Dendritic cell treated with granulocyte-macrophage colony-stimulating factor and Interleukin-4, amounts not matched to agents 40 ng/mL and 50 ng/mL, for 4 days (primary cell): ENCODE data around the gene NAV2.
A peak's percentile ranks its signal among the peaks of the same experiment; 100 is the strongest.

ENCODE experiments used
- H3K27ac Mint-ChIP-seq: one replicate; pipeline ENCODE4 v1.8.0; 2022; ENCODE audit warnings: mild to moderate bottlenecking, mixed read lengths
- H3K27me3 Mint-ChIP-seq: one replicate; pipeline ENCODE4 v1.8.0; 2022; ENCODE audit warnings: mild to moderate bottlenecking, mixed read lengths
- H3K36me3 Mint-ChIP-seq: one replicate; pipeline ENCODE4 v1.8.0; 2022; ENCODE audit warnings: low read depth, mixed read lengths
- H3K4me1 Mint-ChIP-seq: one replicate; pipeline ENCODE4 v1.8.0; 2022; ENCODE audit warnings: low read depth, mixed read lengths
- H3K4me3 Mint-ChIP-seq: one replicate; pipeline ENCODE4 v1.8.0; 2022; ENCODE audit warnings: mild to moderate bottlenecking, moderate library complexity, mixed read lengths
- H3K9me3 Mint-ChIP-seq: one replicate; pipeline ENCODE4 v1.8.0; 2022; ENCODE audit warnings: mixed read lengths
- intact Hi-C: fragments of 100-400 bp; cut with micrococcal nuclease; formaldehyde crosslinking; loops from one replicate; pipeline ENCODE4 v1.15.0; 2022

The NAV2 gene

DNA sequence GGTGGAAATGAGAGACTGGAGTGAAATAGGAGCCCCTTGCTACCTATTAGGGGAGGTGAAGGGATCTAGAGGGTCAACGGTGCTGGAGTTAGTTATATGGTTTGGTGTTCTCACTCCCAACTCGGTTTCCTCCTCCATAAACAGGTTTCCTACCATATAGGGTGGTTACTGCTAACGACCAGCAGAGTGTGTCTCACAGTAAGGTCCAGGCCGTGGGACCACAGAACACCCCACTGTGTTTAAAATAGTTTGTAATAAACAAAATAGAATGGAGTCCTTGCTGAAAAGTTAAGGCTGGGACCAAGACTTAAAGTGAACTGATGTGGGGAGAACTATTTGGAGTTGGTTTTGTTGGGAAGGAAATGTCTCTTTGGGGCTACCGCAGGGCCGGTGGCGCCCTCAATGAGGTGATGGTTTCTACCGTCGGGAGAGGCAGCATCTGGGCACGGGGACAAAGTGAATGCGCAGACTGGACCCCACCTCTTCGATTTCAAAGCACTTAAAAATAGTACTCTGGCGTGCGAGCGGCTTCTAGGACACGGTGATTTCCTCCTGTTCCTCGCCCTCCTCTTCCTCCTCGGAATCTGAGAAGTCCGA is 443.1 kb downstream of the NAV2 start:
- H3K27ac Mint-ChIP-seq: no peak overlapping the region
- intact Hi-C loops: no loop called here
- H3K4me3 Mint-ChIP-seq: peak overlapping the region; percentile 68

GRCh38 chr11:20156280-20156875 is 443.7 kb downstream of the NAV2 start:
- Mint-ChIP-seq H3K36me3 (no peaks in the 10 kb centered on the region), H3K27ac (no peak overlapping the region), H3K4me3 (peak overlapping the region; percentile 68), H3K9me3 (no peaks in the 10 kb centered on the region), H3K27me3 (peaks cover 74% of the 10 kb centered on the region), H3K4me1 (peaks cover 14% of the 10 kb centered on the region)
- intact Hi-C loops: no loop called here

More for the DNA sequence above, 443.1 kb downstream of the NAV2 start:
- H3K9me3 Mint-ChIP-seq: no peaks in the 10 kb centered on the region
- H3K27me3 Mint-ChIP-seq: peaks cover 70% of the 10 kb centered on the region
- peaks cover 14% of the 10 kb centered on the region for H3K4me1 Mint-ChIP-seq
- no peaks in the 10 kb centered on the region for H3K36me3 Mint-ChIP-seq

DNA sequence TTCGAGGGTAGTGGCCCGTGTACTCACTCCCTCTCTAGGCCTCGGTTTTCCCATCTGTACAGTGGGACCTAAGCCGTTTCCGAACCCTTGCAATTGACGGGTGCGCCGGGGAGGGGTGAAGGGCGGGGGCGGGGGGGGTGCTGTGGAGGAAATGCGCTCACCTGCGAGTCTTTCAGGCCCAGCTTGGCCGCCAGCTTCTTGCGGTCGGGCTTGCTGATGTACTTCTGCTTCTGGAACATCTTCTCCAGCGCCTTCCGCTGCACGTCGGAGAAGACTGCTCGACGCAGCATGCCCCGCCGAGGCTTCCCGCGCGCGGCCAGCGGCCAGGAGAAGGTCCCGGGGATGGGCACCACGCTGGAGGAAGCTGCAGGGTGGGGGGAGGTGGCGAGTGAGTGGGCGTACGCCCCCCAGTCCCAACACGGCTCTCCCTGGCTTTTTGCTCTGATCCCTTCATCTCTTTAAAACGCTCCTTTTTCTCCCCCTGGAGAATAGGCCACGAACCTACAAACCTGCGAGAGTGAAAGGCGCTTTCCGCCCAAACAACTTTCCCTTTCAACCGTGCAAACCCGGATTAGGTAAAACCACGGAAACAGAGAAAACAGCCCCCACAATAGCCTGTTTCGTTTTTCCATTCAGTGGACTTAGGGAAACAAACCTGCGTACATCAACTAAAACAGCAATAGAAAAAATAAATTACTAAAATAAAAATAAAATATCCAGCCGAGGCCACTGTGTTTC is 444.4 kb downstream of the NAV2 start:
- intact Hi-C loops: no loop called here
- H3K4me1 Mint-ChIP-seq: peaks cover 14% of the 10 kb centered on the region
- no peak overlapping the region for H3K27ac Mint-ChIP-seq
- H3K27me3 Mint-ChIP-seq: peaks cover 81% of the 10 kb centered on the region
- H3K4me3 Mint-ChIP-seq: no peak overlapping the region
- H3K9me3 Mint-ChIP-seq: no peaks in the 10 kb centered on the region
- no peaks in the 10 kb centered on the region for H3K36me3 Mint-ChIP-seq

GRCh38 chr11:20157728-20158127 is 445.1 kb downstream of the NAV2 start:
- Mint-ChIP-seq H3K4me1 (peaks cover 14% of the 10 kb centered on the region), H3K36me3 (no peaks in the 10 kb centered on the region), H3K27me3 (peaks cover 87% of the 10 kb centered on the region), H3K9me3 (no peaks in the 10 kb centered on the region), H3K4me3 (no peak overlapping the region), H3K27ac (no peak overlapping the region)
- intact Hi-C loops: no loop called here

DNA sequence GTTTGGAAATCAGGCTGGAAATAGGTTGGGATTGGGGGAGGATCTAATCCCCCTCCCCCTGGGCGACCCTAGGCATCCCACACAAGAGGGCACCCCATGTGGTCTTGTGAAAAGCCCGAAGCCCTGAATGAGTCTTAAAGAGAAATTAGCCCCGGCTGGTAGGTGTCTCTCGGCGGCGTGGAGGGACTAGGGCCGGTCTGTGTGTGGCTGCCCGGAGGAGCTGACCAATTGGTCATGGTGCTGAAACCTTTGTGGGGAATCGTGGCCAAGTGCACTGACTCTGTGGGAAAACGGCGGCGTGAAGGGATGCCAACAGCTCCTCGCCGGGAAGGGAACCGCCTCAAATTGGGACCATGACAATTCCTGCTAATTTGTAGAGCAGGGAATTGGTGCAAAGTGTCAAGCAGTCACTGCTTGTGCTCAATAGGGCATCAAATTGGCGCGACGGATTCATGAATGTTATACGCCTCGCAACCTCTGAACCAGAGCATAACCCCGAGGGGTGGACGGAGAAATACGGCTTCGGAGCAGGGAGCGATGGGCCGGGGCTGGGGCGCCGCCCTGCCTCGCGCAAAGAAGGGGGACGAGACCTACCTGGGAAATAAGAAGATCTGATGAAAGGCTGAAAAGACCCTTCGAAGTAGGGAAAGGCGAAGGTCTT is 446.1 kb downstream of the NAV2 start:
- H3K27ac Mint-ChIP-seq: no peak overlapping the region
- no peak overlapping the region for H3K4me3 Mint-ChIP-seq
- H3K36me3 Mint-ChIP-seq: no peaks in the 10 kb centered on the region
- H3K27me3 Mint-ChIP-seq: peaks cover 88% of the 10 kb centered on the region
- H3K4me1 Mint-ChIP-seq: peaks cover 14% of the 10 kb centered on the region
- intact Hi-C loops: no loop called here
- H3K9me3 Mint-ChIP-seq: no peaks in the 10 kb centered on the region

DNA sequence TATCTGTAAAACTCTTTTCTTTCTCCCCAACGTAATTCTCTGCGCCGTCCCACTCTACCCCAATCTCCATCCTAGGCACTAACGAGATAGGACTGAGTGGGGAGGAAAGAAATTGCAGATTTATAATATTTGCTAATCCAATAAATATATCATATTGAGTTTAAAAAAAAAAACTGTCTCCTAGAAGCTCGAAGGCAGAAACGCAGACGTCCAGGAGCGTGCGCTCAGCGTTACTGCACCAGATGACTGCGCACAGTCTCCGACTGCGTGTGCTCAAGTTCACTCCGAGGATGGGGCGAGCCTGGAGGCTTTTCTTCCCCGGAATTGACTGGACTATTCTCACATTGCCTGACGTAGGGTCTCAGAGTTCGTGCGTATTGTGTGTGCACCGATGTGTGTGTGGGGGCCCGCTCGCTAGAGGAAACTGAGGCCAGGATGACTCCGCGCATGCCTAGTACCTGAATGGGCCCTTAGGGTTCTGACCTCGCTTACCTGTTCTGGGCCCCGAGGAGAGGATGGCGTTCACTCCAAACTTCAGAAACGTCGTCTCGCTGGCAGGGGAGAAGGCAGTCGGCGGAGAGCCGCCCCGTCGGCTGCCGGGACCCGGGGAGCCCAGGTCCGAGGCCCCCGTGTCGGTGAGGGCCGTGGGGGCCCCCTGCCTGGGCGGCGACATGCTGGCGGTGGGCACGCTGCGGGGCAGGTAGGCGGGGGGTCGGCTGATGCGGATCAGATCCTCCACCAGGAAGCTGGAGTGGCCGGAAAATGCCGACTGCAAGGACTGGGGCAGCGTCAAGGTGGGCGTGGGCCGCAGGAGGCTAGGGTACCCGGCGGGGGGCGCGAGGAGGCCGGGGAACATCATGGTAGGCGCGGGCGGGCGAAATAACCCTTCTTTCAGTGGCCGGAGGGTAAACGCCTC is 447.1 kb downstream of the NAV2 start:
- Mint-ChIP-seq H3K27me3 (peaks cover 90% of the 10 kb centered on the region), H3K9me3 (no peaks in the 10 kb centered on the region), H3K36me3 (no peaks in the 10 kb centered on the region), H3K4me3 (no peak overlapping the region), H3K4me1 (peaks cover 14% of the 10 kb centered on the region), H3K27ac (no peak overlapping the region)
- intact Hi-C loops: no loop called here

DNA sequence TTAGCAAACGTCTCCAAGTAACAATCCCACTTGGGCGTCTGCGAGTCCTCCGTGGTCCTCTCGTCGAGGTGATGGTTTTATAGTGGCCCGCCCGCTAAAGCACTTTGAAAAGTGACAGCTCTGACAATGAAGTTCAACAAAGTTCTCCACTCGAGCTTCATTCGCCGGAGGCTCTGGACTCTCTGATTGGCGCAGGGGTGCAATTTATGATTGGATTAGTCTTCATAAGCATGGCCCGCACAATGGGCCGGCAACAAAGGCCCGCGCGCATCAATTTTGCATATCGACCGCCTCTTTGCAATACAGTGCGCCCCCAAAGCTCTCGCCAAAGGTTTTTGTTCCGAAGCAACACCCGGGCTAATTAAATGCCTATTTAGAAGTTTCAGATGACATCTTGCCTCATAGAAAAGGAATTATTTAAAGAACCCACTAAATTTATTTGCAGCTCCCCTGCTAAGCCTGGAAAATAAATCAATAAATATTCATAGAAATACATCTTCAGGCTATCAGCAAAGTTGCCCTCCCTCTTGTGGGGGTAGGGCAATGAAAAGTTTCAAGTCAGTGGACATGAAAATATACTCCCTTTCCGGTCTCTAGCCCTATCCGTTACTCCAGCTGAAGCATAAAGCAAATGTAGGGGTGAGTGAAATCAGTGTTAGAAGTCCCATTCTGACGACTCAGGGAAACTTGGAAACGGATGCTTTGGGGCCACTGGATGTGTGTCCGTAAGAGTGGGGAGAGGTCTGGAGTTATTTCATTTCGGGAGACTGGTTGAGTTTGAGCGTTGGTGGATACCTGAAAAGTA is 448.0 kb downstream of the NAV2 start, which contains the start of gene DBX1:
Gene DBX1, minus strand, starts transcription at position 51 of the 805 bp plus-strand sequence. CDS start 151 bp downstream, outside the sequence.
- Mint-ChIP-seq H3K36me3 (no peaks in the 10 kb centered on the region), H3K4me3 (no peak within 1 kb of the TSS), H3K27me3 (peaks cover 93% of the 10 kb centered on the region), H3K9me3 (no peaks in the 10 kb centered on the region), H3K4me1 (peaks cover 14% of the 10 kb centered on the region), H3K27ac (no peak within 1 kb of the TSS)
- intact Hi-C loops: no loop called here

DNA sequence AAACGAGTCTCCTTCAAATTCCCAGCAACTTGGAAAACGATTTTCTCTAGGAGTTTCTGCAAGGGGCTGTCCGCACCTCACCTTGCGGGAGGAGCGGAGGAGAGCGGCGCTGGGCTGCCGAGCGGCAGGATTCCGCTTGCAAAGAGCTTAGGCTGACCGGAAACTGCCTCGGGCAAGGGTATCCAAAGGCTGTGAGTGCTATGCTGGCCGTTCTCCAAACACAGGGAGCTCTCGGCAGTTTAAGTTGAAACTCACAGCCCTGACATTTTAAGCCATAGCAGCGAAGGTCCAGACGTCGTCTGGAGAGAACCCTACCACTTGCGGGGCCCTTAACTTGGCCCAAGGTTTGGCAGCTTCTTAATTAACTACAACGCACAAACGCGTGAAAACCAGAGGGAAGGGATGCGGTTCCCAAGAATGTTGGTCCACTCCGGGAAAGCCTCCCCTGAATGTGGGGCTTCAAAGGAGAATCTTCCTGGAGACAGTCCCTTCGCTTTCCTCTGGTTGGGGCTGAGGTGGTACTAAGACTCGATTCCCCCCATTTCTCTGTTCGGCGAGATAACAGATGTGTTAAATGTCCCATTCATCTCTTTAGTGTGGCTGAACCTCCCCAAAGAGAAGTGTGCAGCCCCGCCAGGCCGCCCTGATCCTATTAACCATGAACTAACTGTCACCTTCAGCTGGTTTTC is 448.7 kb downstream of the NAV2 start:
- Mint-ChIP-seq H3K27ac (no peak overlapping the region), H3K4me3 (no peak overlapping the region), H3K27me3 (peaks cover 92% of the 10 kb centered on the region), H3K4me1 (peaks cover 8% of the 10 kb centered on the region), H3K9me3 (no peaks in the 10 kb centered on the region), H3K36me3 (no peaks in the 10 kb centered on the region)
- intact Hi-C loops: no loop called here

DNA sequence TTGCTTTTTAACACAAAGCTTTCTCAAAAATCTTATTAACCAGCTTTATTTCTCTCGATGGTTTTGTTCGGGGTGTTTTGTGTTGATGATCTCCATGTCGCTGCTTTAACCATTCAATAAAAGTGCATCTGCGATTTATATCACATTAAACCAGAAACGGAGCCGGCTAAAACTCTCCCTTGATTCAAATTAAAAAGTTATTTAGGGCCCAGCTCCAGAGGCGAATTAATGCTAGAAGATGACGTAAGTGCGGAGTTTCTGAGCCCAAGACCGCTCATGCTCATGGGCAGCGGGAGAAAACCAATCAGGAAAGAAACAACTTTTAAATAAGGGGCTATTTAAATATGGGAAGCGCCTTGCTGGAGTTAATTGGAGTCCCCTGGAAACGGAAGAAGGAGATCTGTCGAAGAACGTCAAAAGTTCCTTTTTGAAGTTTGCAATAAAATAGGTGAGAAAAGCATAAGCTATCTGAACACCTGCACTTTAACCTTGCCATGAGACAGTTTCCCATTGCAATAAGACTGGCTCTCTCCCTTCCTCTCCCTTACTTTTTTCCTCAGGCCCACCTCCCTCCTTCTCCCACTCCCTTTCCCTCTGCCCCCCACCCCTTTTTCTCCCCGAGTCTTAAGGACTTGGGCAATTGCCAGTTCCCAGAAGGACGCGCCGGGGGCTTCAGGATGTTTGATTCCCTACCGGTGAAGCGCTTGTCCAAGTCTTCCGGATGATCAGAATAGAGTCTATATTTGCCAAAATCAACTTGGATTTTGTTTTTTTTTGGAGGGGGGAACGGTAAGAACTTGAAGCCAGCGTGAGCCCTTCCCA is 449.5 kb downstream of the NAV2 start:
- Mint-ChIP-seq H3K27me3 (peaks cover 91% of the 10 kb centered on the region), H3K27ac (no peak overlapping the region), H3K4me1 (peaks cover 3% of the 10 kb centered on the region), H3K36me3 (no peaks in the 10 kb centered on the region), H3K4me3 (no peak overlapping the region), H3K9me3 (no peaks in the 10 kb centered on the region)
- intact Hi-C loops: no loop called here

- Mint-ChIP-seq H3K4me1 (no peaks in the 10 kb centered on the region), H3K36me3 (no peaks in the 10 kb centered on the region), H3K27me3 (peaks cover 92% of the 10 kb centered on the region), H3K27ac (no peak overlapping the region), H3K9me3 (no peaks in the 10 kb centered on the region), H3K4me3 (no peak overlapping the region)
- intact Hi-C loops: no loop called here
Observed at GRCh38 chr11:20162824-20163782, 450.5 kb downstream of the NAV2 start.
